ENCODE data around the gene CEL.
"Not testable (repeated sequence)": the region's sequence is repeated elsewhere in the genome, so short reads cannot be mapped to it uniquely, and the experiment has no call there.

Gene CEL

GRCh38 chr9:133061764-133062145 is at the start of gene CEL:
TSS of gene CEL (plus strand) at chr9:133061981. CDS start at chr9:133062003, 22 bp downstream.
- H3K4me3 ChIP-seq (replicated peaks; ENCODE audit: low read depth, low read length); DNase-seq (ENCODE audit: low read depth): not testable (repeated sequence)

- no peak for TF ChIP-seq CTCF (IDR thresholded peaks at IDR 0.05; ENCODE audit: low read length, missing control alignments)
- H3K4me3 ChIP-seq (replicated peaks; ENCODE audit: low read depth, low read length) = no peak overlapping the region
- no peak for DNase-seq (ENCODE audit: low read depth)
Observed at GRCh38 chr9:133014696-133015095, 47.1 kb upstream of the CEL start.

- no peak for DNase-seq (ENCODE audit: low read depth)
- TF ChIP-seq CTCF (IDR thresholded peaks at IDR 0.05; ENCODE audit: low read length, missing control alignments) = no peak
- H3K4me3 ChIP-seq (replicated peaks; ENCODE audit: low read depth, low read length) = no peak overlapping the region
Observed at GRCh38 chr9:133023117-133023890, 38.5 kb upstream of the CEL start.

- no peak for DNase-seq (ENCODE audit: low read depth)
- no peak overlapping the region for H3K4me3 ChIP-seq (replicated peaks; ENCODE audit: low read depth, low read length)
- no peak for TF ChIP-seq CTCF (IDR thresholded peaks at IDR 0.05; ENCODE audit: low read length, missing control alignments)
Observed at GRCh38 chr9:133026426-133026825, 35.4 kb upstream of the CEL start.

- H3K4me3 ChIP-seq (replicated peaks; ENCODE audit: low read depth, low read length) = no peak overlapping the region
- TF ChIP-seq CTCF (IDR thresholded peaks at IDR 0.05; ENCODE audit: low read length, missing control alignments) = no peak
- no peak for DNase-seq (ENCODE audit: low read depth)
Observed at GRCh38 chr9:133027134-133027533, 34.6 kb upstream of the CEL start.

- TF ChIP-seq CTCF (IDR thresholded peaks at IDR 0.05; ENCODE audit: low read length, missing control alignments) = no peak
- DNase-seq (ENCODE audit: low read depth) = no peak
- no peak overlapping the region for H3K4me3 ChIP-seq (replicated peaks; ENCODE audit: low read depth, low read length)
Observed at GRCh38 chr9:133028221-133028620, 33.6 kb upstream of the CEL start.

GRCh38 chr9:133029994-133030316 is 31.8 kb upstream of the CEL start:
- no peak for TF ChIP-seq CTCF (IDR thresholded peaks at IDR 0.05; ENCODE audit: low read length, missing control alignments)
- H3K4me3 ChIP-seq (replicated peaks; ENCODE audit: low read depth, low read length) = peak overlapping the region; percentile 99
- DNase-seq (ENCODE audit: low read depth) = no peak

Data from fibroblast of pulmonary artery (primary cell).